Osteoblast (primary cell): ENCODE measurements around the gene MAGEB1. TPM values are rescaled to one million over a fixed set of nuclear protein-coding genes. Genes with fewer than 3 reads are reported as not detected.

Experiments used
- DNase-seq: peaks from one replicate; pipeline ENCODE4 v3.0.0; 2011; ENCODE audit warnings: low spot score, mixed read lengths; ENCODE audit not compliant: insufficient read length; ENCODE audit errors: missing footprints
- H2AFZ ChIP-seq: 2 replicates; pipeline ENCODE4 v1.6.0; 2011; ENCODE audit warnings: mild to moderate bottlenecking, low read length
- H3K27ac ChIP-seq: 2 replicates; pipeline ENCODE4 v1.5.1; 2011; ENCODE audit warnings: mild to moderate bottlenecking, low read depth, low read length, moderate library complexity
- H3K27me3 ChIP-seq: 2 replicates; pipeline ENCODE4 v1.6.0; 2012; ENCODE audit warnings: mild to moderate bottlenecking, control low read depth, inconsistent platforms, low read length, moderate library complexity; ENCODE audit not compliant: insufficient read depth
- H3K36me3 ChIP-seq: 2 replicates; pipeline ENCODE4 v1.5.1; 2011; ENCODE audit warnings: mild to moderate bottlenecking, low read length, control low read depth, moderate library complexity; ENCODE audit not compliant: insufficient read depth
- H3K4me1 ChIP-seq: 2 replicates; pipeline ENCODE4 v1.5.1; 2011; ENCODE audit warnings: mild to moderate bottlenecking, low read length, control low read depth, moderate library complexity; ENCODE audit not compliant: insufficient read depth
- H3K4me2 ChIP-seq: 2 replicates; pipeline ENCODE4 v1.6.0; 2011; ENCODE audit warnings: mild to moderate bottlenecking, low read length; ENCODE audit not compliant: insufficient read depth
- H3K4me3 ChIP-seq: fragments of 200-600 bp; sonication (generic); 3 replicates; pipeline ENCODE4 v1.5.1; 2012; ENCODE audit warnings: mild to moderate bottlenecking, low read length, inconsistent platforms; ENCODE audit not compliant: insufficient read depth
- H3K79me2 ChIP-seq: 2 replicates; pipeline ENCODE4 v1.6.0; 2012; ENCODE audit warnings: mild to moderate bottlenecking, low read length, control low read depth, inconsistent platforms; ENCODE audit not compliant: insufficient read depth
- H3K9me3 ChIP-seq: 2 replicates; pipeline ENCODE4 v1.5.1; 2011; ENCODE audit warnings: low read depth, low read length, control low read depth
- H4K20me1 ChIP-seq: 2 replicates; pipeline ENCODE4 v1.6.0; 2012; ENCODE audit warnings: mild to moderate bottlenecking, low read length, control low read depth; ENCODE audit not compliant: insufficient read depth
- CTCF ChIP-seq: IDR thresholded peaks from 2 replicates; pipeline ENCODE4 v1.5.1; 2011; ENCODE audit warnings: mild to moderate bottlenecking, low read depth, low read length, moderate library complexity; ENCODE audit errors: extremely low read depth
- total RNA-seq: library from RNA; depleted of rRNA; stranded (reverse); fragments of >200 nt; gene quantifications from 2 replicates; pipeline ENCODE4 v1.2.3, GENCODE V29; 2012

MAGEB1 gene
- total RNA-seq, 1 donor: not detected

GRCh38 chrX:30219372-30219771 is 27.6 kb upstream of the MAGEB1 start:
- no peak overlapping the region for H3K27ac ChIP-seq
- no peak overlapping the region for H2AFZ ChIP-seq
- H3K4me1 ChIP-seq: no peaks in the 10 kb centered on the region
- no peaks in the 10 kb centered on the region for H3K27me3 ChIP-seq
- no peak for DNase-seq
- no peaks in the 10 kb centered on the region for H3K36me3 ChIP-seq
- H3K4me3 ChIP-seq: no peak overlapping the region
- no peaks in the 10 kb centered on the region for H3K9me3 ChIP-seq
- no peak overlapping the region for H3K4me2 ChIP-seq
- H4K20me1 ChIP-seq: no peaks in the 10 kb centered on the region
- H3K79me2 ChIP-seq: no peaks in the 10 kb centered on the region
- no peak for TF ChIP-seq CTCF

GRCh38 chrX:30220661-30221060 is 26.3 kb upstream of the MAGEB1 start:
- H3K4me2 ChIP-seq: no peak overlapping the region
- no peak overlapping the region for H3K27ac ChIP-seq
- TF ChIP-seq CTCF: no peak

GRCh38 chrX:30224536-30224935 is 22.4 kb upstream of the MAGEB1 start:
- no peaks in the 10 kb centered on the region for H3K4me1 ChIP-seq
- H4K20me1 ChIP-seq: no peaks in the 10 kb centered on the region
- H2AFZ ChIP-seq: no peak overlapping the region
- no peaks in the 10 kb centered on the region for H3K79me2 ChIP-seq
- H3K4me3 ChIP-seq: no peak overlapping the region
- no peak for DNase-seq
- H3K36me3 ChIP-seq: no peaks in the 10 kb centered on the region
- H3K4me2 ChIP-seq: no peak overlapping the region
- H3K27me3 ChIP-seq: no peaks in the 10 kb centered on the region
- no peak overlapping the region for H3K27ac ChIP-seq
- H3K9me3 ChIP-seq: no peaks in the 10 kb centered on the region
- no peak for TF ChIP-seq CTCF

More at GRCh38 chrX:30220661-30221060, 26.3 kb upstream of the MAGEB1 start:
- Histone ChIP-seq H3K4me3 (no peak overlapping the region), H3K79me2 (no peaks in the 10 kb centered on the region), H4K20me1 (no peaks in the 10 kb centered on the region), H3K9me3 (no peaks in the 10 kb centered on the region), H2AFZ (no peak overlapping the region), H3K36me3 (no peaks in the 10 kb centered on the region), H3K4me1 (no peaks in the 10 kb centered on the region), H3K27me3 (no peaks in the 10 kb centered on the region)
- DNase-seq: no peak

GRCh38 chrX:30228526-30228925 is 18.4 kb upstream of the MAGEB1 start:
- H3K27ac ChIP-seq: no peak overlapping the region
- no peaks in the 10 kb centered on the region for H3K9me3 ChIP-seq
- H3K27me3 ChIP-seq: no peaks in the 10 kb centered on the region
- H2AFZ ChIP-seq: no peak overlapping the region
- H3K36me3 ChIP-seq: no peaks in the 10 kb centered on the region
- no peak overlapping the region for H3K4me2 ChIP-seq
- H3K4me1 ChIP-seq: no peaks in the 10 kb centered on the region
- no peak for TF ChIP-seq CTCF
- H3K4me3 ChIP-seq: no peak overlapping the region
- H3K79me2 ChIP-seq: no peaks in the 10 kb centered on the region
- no peak for DNase-seq
- H4K20me1 ChIP-seq: no peaks in the 10 kb centered on the region
